ENCODE measurements around the gene HJURP.

HJURP gene

DNA sequence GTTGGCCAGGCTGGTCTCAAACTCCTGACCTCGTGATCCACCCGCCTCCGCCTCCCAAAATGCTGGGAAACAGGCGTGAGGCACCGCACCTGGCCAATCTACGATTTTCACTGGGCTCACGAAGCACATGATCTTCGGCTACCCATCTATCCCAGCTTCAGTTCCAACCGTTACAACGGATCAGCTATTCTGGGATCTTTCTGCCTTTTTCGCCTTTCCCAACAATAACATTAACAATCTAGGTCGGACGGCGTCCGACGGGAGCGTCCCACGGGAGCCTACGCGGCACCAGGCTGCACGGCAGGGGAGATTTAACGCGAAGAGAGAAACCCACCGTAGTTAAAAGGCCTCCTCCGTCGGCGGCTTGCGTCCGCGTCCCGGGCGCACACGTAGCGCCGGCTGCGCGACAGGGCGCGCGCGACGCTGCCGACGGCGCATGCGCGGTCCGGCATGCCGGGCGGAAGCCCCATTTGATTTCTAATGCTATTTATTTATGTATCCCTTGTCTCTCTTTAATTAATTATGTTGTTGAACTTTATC is 13.7 kb upstream of the HJURP start, which contains the start of gene MSL3B:
TSS of gene MSL3B (minus strand) at position 394 of the 540 bp plus-strand sequence.
- TF ChIP-seq, protein P1, sequence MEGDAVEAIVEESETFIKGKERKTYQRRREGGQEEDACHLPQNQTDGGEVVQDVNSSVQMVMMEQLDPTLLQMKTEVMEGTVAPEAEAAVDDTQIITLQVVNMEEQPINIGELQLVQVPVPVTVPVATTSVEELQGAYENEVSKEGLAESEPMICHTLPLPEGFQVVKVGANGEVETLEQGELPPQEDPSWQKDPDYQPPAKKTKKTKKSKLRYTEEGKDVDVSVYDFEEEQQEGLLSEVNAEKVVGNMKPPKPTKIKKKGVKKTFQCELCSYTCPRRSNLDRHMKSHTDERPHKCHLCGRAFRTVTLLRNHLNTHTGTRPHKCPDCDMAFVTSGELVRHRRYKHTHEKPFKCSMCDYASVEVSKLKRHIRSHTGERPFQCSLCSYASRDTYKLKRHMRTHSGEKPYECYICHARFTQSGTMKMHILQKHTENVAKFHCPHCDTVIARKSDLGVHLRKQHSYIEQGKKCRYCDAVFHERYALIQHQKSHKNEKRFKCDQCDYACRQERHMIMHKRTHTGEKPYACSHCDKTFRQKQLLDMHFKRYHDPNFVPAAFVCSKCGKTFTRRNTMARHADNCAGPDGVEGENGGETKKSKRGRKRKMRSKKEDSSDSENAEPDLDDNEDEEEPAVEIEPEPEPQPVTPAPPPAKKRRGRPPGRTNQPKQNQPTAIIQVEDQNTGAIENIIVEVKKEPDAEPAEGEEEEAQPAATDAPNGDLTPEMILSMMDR (IDR thresholded peaks at IDR 0.05; ENCODE audit: low read depth, low read length): no peak

DNA sequence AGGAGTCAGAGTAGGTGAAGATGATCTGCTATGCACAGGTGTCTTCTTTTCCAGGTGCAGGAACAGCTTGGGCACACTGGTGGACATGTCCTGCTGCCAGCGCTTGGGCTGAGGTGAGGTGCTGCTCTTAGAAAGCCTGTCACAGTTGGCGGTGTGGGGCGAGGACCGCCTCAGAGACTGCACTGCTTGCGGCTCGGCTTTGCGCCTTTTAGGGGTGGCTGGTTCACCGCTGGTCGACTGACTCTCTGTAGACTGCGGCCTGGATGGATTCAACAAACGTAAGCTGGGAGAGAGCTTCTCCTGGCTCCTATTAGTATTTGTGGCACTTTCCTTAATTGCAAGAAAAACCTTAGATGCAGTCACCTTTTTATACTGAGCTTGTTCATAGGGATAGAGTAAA is 12.1 kb upstream of the HJURP start:
- TF ChIP-seq, protein P1 (IDR thresholded peaks at IDR 0.05; ENCODE audit: low read depth, low read length): no peak
- H3K4me3 ChIP-seq (ENCODE audit: low read depth, low read length): no peak overlapping the region

More for the DNA sequence above, 13.7 kb upstream of the HJURP start, which contains the start of gene MSL3B:
- peak within 1 kb of the TSS; percentile 27; the same call in 1 of the 2 replicates for H3K4me3 ChIP-seq (ENCODE audit: low read depth, low read length)

DNA sequence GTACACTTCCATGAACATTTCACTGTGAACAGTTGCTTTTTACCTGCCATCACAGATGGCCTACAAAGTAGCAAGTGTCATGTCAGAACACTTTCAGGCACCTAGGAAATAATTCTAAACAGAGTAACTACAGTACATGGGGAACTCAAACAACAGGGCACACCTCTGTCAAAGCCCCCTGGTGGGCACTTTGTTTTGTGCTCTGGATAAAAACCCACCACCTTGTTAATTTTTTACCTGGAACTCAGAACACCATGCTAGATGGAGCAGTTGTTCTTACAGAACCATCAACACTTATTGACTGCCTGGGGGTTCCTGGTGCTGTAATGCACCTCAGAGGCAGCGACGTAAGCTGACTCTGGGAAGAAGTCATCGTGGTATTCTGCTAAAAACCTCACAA is 11.5 kb upstream of the HJURP start:
- H3K4me3 ChIP-seq (ENCODE audit: low read depth, low read length): no peak overlapping the region
- TF ChIP-seq, protein P1 (IDR thresholded peaks at IDR 0.05; ENCODE audit: low read depth, low read length): 0 out of 2 replicates have a peak, but pooled peaks have one; percentile 14

DNA sequence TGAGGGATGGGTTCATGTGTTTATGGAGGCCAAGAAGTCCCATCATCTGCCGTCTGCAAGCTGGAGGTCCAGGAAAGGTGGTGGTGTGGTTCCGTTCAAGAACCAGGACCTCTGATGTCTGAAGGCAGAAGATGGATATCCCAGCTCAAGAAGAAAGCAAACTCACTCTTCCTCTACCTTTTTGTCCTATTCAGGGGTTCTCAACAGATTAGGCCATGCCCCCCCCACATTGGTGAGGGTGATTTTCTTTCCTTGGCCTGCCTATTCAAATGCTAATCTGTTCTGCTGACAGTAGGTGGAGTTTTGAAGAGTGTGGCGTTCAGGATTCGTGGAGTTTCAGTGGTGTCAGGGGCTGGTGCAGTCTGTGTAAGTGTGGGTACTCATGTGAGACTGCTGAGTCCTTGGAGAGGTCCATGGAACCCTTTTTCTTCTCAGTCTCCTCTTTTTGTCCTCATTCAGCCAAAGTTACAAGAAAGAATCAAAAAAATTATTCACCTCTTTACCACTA is 8.0 kb upstream of the HJURP start:
- TF ChIP-seq, protein P1 (IDR thresholded peaks at IDR 0.05; ENCODE audit: low read depth, low read length): no peak
- H3K4me3 ChIP-seq (ENCODE audit: low read depth, low read length): no peak overlapping the region

DNA sequence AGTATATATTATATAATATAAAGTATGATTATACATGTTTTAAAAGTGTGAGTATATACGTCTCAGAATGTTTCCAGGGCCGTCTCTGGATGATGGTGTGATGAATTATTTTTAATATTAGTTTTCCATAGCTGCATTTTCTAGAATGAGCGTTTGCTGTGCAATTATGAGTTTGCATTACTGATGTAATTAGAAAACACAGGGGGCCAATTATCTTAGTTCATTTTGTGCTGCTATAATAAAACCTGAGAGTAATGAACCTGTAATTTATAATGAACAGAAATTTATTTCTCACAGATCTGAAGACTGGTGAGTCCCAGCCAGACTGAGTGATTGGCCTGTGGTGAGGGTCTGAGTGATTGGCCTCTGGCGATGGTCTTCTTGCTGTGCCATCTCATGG is 4.0 kb upstream of the HJURP start:
- H3K4me3 ChIP-seq (ENCODE audit: low read depth, low read length): no peak overlapping the region
- TF ChIP-seq, protein P1 (IDR thresholded peaks at IDR 0.05; ENCODE audit: low read depth, low read length): no peak

DNA sequence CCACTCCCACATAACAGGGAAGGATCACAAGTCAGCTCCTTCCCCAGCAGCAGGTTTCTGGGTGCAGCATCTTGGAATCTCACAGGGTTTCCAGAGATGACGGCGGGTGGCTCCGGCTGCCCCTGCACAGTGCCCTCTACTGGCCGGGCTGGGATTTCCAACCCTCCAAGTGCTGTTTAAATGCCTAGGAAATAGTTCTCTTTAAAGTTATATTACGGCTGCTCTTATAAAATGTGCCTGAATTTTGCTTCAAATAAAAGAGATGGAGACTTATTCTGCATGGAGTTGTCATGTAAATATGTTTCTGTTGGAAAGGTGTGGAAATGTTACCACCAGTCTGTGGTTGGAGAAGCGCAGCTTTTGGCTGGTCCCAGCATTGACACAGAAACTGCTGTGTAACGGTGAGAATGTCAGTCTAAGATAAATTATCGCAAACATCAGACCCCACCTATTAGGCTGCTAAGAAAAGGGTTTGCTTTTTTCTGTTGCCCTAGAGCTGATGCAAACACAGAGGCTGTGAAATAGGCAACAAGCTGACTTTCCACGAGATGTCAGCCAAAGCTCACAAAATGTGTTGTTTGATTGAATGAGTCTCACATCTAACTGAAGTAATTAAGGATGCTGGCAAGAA is 3.3 kb upstream of the HJURP start:
- H3K4me3 ChIP-seq (ENCODE audit: low read depth, low read length): no peak overlapping the region
- TF ChIP-seq, protein P1 (IDR thresholded peaks at IDR 0.05; ENCODE audit: low read depth, low read length): peak; percentile 50

DNA sequence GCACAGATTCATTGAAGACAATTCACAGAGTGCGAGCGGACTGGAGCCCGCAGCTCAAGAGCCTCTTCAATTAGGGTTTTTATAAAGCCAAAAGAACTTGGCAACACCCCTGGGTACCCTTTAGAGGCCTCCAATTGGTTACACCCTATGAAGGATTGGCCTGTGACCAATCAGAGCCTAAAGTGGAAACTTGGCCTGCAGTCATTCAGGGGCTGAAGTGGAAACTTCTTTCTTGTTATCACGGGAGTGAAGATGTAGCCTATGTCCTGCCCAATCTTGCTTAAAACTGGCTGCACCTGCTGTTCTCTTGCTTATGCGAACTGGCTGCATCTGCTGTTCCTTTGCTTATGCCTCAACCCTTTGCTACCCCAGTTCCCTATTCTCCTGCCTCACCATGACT is 1.8 kb upstream of the HJURP start:
- TF ChIP-seq, protein P1 (IDR thresholded peaks at IDR 0.05; ENCODE audit: low read depth, low read length): no peak
- no peak overlapping the region for H3K4me3 ChIP-seq (ENCODE audit: low read depth, low read length)
